Measurements from ENCODE around the gene ERGIC1. TPM values are rescaled to one million over a fixed set of nuclear protein-coding genes. Genes with fewer than 3 reads are reported as not detected.
A peak's percentile ranks its signal among the peaks of the same experiment; 100 is the strongest.

ERGIC1 gene
- total RNA-seq, 1 donor from 2014 or later, result 131 TPM

GRCh38 chr5:172868924-172869591 is 35.0 kb downstream of the ERGIC1 start:
- peaks cover 69% of the 10 kb centered on the region for H3K4me1 ChIP-seq (ENCODE audit: insufficient read depth, low read length)
- H3K36me3 ChIP-seq (ENCODE audit: insufficient read depth, low read length), result no peaks in the 10 kb centered on the region
- H3K4me1 Mint-ChIP-seq (ENCODE audit: low read depth, unreplicated experiment), result peaks cover 20% of the 10 kb centered on the region
- peak overlapping the region; percentile 78 for H3K9ac ChIP-seq (ENCODE audit: low read length)
- H3K4me2 ChIP-seq (ENCODE audit: low read length), result peak overlapping the region; percentile 76
- no peak overlapping the region for H3K27ac Mint-ChIP-seq (ENCODE audit: unreplicated experiment)
- peak; percentile 92 for DNase-seq (ENCODE audit: low read depth)
- no peaks in the 10 kb centered on the region for H3K9me3 ChIP-seq (ENCODE audit: insufficient read depth, low read depth, low read length)
- peak overlapping the region; percentile 95 for H3K27ac ChIP-seq (ENCODE audit: low read depth, low read length)
- H4K20me1 ChIP-seq (ENCODE audit: insufficient read depth, low read length), result no peaks in the 10 kb centered on the region
- H3K79me2 ChIP-seq (ENCODE audit: insufficient read depth, low read length), result peaks cover 58% of the 10 kb centered on the region
- peak overlapping the region; percentile 40 for H3K4me3 Mint-ChIP-seq (ENCODE audit: unreplicated experiment)
- no peak for FAIRE-seq
- no peaks in the 10 kb centered on the region for H3K27me3 ChIP-seq (ENCODE audit: insufficient read depth, low read length)
- H3K36me3 Mint-ChIP-seq (ENCODE audit: low read depth, unreplicated experiment), result peaks cover 5% of the 10 kb centered on the region
- TF ChIP-seq EZH2 (IDR thresholded peaks at IDR 0.05; ENCODE audit: insufficient read depth, low read length), result no peak
- TF ChIP-seq, protein P1, sequence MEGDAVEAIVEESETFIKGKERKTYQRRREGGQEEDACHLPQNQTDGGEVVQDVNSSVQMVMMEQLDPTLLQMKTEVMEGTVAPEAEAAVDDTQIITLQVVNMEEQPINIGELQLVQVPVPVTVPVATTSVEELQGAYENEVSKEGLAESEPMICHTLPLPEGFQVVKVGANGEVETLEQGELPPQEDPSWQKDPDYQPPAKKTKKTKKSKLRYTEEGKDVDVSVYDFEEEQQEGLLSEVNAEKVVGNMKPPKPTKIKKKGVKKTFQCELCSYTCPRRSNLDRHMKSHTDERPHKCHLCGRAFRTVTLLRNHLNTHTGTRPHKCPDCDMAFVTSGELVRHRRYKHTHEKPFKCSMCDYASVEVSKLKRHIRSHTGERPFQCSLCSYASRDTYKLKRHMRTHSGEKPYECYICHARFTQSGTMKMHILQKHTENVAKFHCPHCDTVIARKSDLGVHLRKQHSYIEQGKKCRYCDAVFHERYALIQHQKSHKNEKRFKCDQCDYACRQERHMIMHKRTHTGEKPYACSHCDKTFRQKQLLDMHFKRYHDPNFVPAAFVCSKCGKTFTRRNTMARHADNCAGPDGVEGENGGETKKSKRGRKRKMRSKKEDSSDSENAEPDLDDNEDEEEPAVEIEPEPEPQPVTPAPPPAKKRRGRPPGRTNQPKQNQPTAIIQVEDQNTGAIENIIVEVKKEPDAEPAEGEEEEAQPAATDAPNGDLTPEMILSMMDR (IDR thresholded peaks at IDR 0.05; ENCODE audit: insufficient read depth, low read depth, low read length), result peak; percentile 26
- no peak overlapping the region for H2AFZ ChIP-seq (ENCODE audit: low read depth, low read length)
- H3K9me3 Mint-ChIP-seq (ENCODE audit: unreplicated experiment), result no peaks in the 10 kb centered on the region
- no peak overlapping the region for H3K4me3 ChIP-seq (ENCODE audit: insufficient read depth, low read depth, low read length)
- H3K27me3 Mint-ChIP-seq (ENCODE audit: low read depth, unreplicated experiment), result no peaks in the 10 kb centered on the region

DNA sequence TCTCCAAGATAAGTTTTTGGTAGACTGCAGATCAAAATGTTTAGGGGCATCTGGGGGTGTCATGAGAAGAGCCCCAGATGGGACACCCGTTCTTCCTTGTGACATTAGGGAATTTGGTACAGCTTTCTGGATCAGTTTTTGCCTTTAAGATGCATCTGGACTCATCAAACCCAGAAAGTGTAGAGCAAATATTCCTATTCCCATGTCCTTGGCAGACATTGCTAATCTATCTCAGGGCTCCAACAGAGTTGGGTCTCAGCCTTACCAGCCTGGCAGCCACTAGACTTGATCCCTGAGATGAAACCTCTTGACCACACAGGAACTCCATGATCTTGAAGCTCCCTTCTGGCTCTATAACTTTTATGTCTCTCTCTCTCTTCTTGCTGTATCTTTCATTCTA is 35.6 kb downstream of the ERGIC1 start:
- H3K4me3 ChIP-seq (ENCODE audit: insufficient read depth, low read depth, low read length), result no peak overlapping the region
- peak overlapping the region; percentile 76 for H3K4me2 ChIP-seq (ENCODE audit: low read length)
- H3K9ac ChIP-seq (ENCODE audit: low read length), result peak overlapping the region; percentile 78
- peaks cover 5% of the 10 kb centered on the region for H3K36me3 Mint-ChIP-seq (ENCODE audit: low read depth, unreplicated experiment)
- peak overlapping the region; percentile 40 for H3K4me3 Mint-ChIP-seq (ENCODE audit: unreplicated experiment)
- no peak overlapping the region for H3K27ac Mint-ChIP-seq (ENCODE audit: unreplicated experiment)
- no peaks in the 10 kb centered on the region for H3K36me3 ChIP-seq (ENCODE audit: insufficient read depth, low read length)
- H3K9me3 ChIP-seq (ENCODE audit: insufficient read depth, low read depth, low read length), result no peaks in the 10 kb centered on the region
- H3K4me1 ChIP-seq (ENCODE audit: insufficient read depth, low read length), result peaks cover 69% of the 10 kb centered on the region
- no peaks in the 10 kb centered on the region for H3K27me3 ChIP-seq (ENCODE audit: insufficient read depth, low read length)
- H4K20me1 ChIP-seq (ENCODE audit: insufficient read depth, low read length), result no peaks in the 10 kb centered on the region
- no peak for DNase-seq (ENCODE audit: low read depth)
- no peak for FAIRE-seq
- H3K79me2 ChIP-seq (ENCODE audit: insufficient read depth, low read length), result peaks cover 59% of the 10 kb centered on the region
- no peak overlapping the region for H2AFZ ChIP-seq (ENCODE audit: low read depth, low read length)
- peak overlapping the region; percentile 95 for H3K27ac ChIP-seq (ENCODE audit: low read depth, low read length)
- peaks cover 22% of the 10 kb centered on the region for H3K4me1 Mint-ChIP-seq (ENCODE audit: low read depth, unreplicated experiment)
- TF ChIP-seq, protein P1 (IDR thresholded peaks at IDR 0.05; ENCODE audit: insufficient read depth, low read depth, low read length), result no peak
- no peak for TF ChIP-seq EZH2 (IDR thresholded peaks at IDR 0.05; ENCODE audit: insufficient read depth, low read length)
- no peaks in the 10 kb centered on the region for H3K27me3 Mint-ChIP-seq (ENCODE audit: low read depth, unreplicated experiment)
- no peaks in the 10 kb centered on the region for H3K9me3 Mint-ChIP-seq (ENCODE audit: unreplicated experiment)

- H3K4me1 ChIP-seq (ENCODE audit: insufficient read depth, low read length), result peaks cover 72% of the 10 kb centered on the region
- peak overlapping the region; percentile 95 for H3K27ac ChIP-seq (ENCODE audit: low read depth, low read length)
- H3K27me3 ChIP-seq (ENCODE audit: insufficient read depth, low read length), result no peaks in the 10 kb centered on the region
- no peaks in the 10 kb centered on the region for H3K36me3 ChIP-seq (ENCODE audit: insufficient read depth, low read length)
- Mint-ChIP-seq H3K4me3 (ENCODE audit: unreplicated experiment) (no peak overlapping the region), H3K27ac (ENCODE audit: unreplicated experiment) (no peak overlapping the region), H3K4me1 (ENCODE audit: low read depth, unreplicated experiment) (peaks cover 25% of the 10 kb centered on the region), H3K27me3 (ENCODE audit: low read depth, unreplicated experiment) (no peaks in the 10 kb centered on the region), H3K36me3 (ENCODE audit: low read depth, unreplicated experiment) (peaks cover 5% of the 10 kb centered on the region), H3K9me3 (ENCODE audit: unreplicated experiment) (no peaks in the 10 kb centered on the region)
- H3K4me3 ChIP-seq (ENCODE audit: insufficient read depth, low read depth, low read length), result no peak overlapping the region
- H2AFZ ChIP-seq (ENCODE audit: low read depth, low read length), result no peak overlapping the region
- H3K9me3 ChIP-seq (ENCODE audit: insufficient read depth, low read depth, low read length), result no peaks in the 10 kb centered on the region
- H4K20me1 ChIP-seq (ENCODE audit: insufficient read depth, low read length), result no peaks in the 10 kb centered on the region
- H3K79me2 ChIP-seq (ENCODE audit: insufficient read depth, low read length), result peaks cover 63% of the 10 kb centered on the region
- peak; percentile 98 for DNase-seq (ENCODE audit: low read depth)
- peak overlapping the region; percentile 78 for H3K9ac ChIP-seq (ENCODE audit: low read length)
- H3K4me2 ChIP-seq (ENCODE audit: low read length), result peak overlapping the region; percentile 76
- no peak for TF ChIP-seq EZH2 (IDR thresholded peaks at IDR 0.05; ENCODE audit: insufficient read depth, low read length)
- TF ChIP-seq, protein P1 (IDR thresholded peaks at IDR 0.05; ENCODE audit: insufficient read depth, low read depth, low read length), result no peak
- peak; percentile 81 for FAIRE-seq
Observed at GRCh38 chr5:172870291-172870714, 36.3 kb downstream of the ERGIC1 start.

All from astrocyte (in vitro differentiated cells and primary cell).